Colonic mucosa (tissue), 4 donors: Measurements from ENCODE around the gene SLC17A7. TPM values are rescaled to one million over a fixed set of nuclear protein-coding genes. Genes with fewer than 3 reads are reported as not detected.
"Not testable (repeated sequence)": the region's sequence is repeated elsewhere in the genome, so short reads cannot be mapped to it uniquely, and the experiment has no call there.

Experiments used
- DNase-seq: peaks from one replicate; pipeline ENCODE4 v3.0.0-alpha.2; 2020
- H3K27ac ChIP-seq: fragments of 200-600 bp; one replicate; pipeline ENCODE4 v1.8.0; 2021
- H3K27me3 ChIP-seq: fragments of 200-600 bp; one replicate; pipeline ENCODE4 v1.8.0; 2021
- H3K36me3 ChIP-seq: fragments of 200-600 bp; one replicate; pipeline ENCODE4 v1.8.0; 2021
- H3K4me1 ChIP-seq: fragments of 200-600 bp; one replicate; pipeline ENCODE4 v1.8.0; 2021; ENCODE audit warnings: mild to moderate bottlenecking
- H3K4me3 ChIP-seq: fragments of 200-600 bp; one replicate; pipeline ENCODE4 v1.8.0; 2021
- H3K9ac ChIP-seq, 2 donors: one replicate each; pipeline ENCODE4 v1.7.0; 2013; ENCODE audit warnings: control low read depth in 2 of 2, low read depth in 2 of 2, low read length in 2 of 2
- H3K9me3 ChIP-seq: fragments of 200-600 bp; one replicate; pipeline ENCODE4 v1.8.0; 2021
- intact Hi-C: fragments of 100-400 bp; cut with DNase I; formaldehyde crosslinking; loops from one replicate; pipeline ENCODE4 v1.14.1; 2022
- total RNA-seq, 2 donors: library from RNA; stranded (reverse); fragmentation: NEBNext Ultra II Directional in 1 of 2; extraction: Animal tissue kit (Norgen Biotek cat#: 25700) in 1 of 2; gene quantifications; one replicate each; pipeline ENCODE4 v1.2.1, GENCODE V29; 2021
- TF ChIP-seq, protein P1 (sequence below): fragments of 200-600 bp; IDR thresholded peaks from one replicate; pipeline ENCODE4 v1.8.0; 2022; ENCODE audit warnings: antibody characterized with exemption, mild to moderate bottlenecking
- donor health status: healthy.
- donor health status: DM: no; HTN: no; CAD: no.
- donor health status: DM: no; HTN: no; CAD: no.

SLC17A7 gene
- total RNA-seq, 2 donors from 2014 or later, result 0.21 to 0.25 TPM

DNA sequence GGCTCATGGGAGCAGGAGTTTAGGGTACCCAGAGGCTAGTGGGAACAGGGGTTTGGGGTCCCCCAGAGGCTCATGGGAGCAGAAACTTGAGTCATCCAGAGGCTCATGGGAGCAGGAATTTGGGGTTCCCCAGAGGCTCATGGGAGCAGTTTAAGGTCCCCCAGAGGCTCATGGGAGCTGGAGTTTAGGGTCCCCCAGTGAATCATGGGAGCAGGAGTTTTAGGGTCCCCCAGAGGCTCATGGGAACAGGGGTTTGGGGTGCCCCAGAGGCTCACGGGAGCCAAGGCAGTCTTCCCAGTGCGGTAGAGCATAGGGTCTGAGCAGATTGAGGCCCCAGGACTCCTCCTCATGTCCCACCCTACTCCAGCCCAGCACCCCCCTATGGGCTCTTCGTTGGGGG lies 24.0 kb upstream of the SLC17A7 start:
- no peak overlapping the region for H3K27ac ChIP-seq
- H3K9me3 ChIP-seq, result no peaks in the 10 kb centered on the region
- no peak overlapping the region for H3K4me3 ChIP-seq
- no peaks in the 10 kb centered on the region for H3K27me3 ChIP-seq
- no peaks in the 10 kb centered on the region for H3K4me1 ChIP-seq
- H3K36me3 ChIP-seq, result no peaks in the 10 kb centered on the region
- intact Hi-C loops, result no loop called here
- no peak overlapping the region for H3K9ac ChIP-seq
- no peak for DNase-seq
- TF ChIP-seq, protein P1, sequence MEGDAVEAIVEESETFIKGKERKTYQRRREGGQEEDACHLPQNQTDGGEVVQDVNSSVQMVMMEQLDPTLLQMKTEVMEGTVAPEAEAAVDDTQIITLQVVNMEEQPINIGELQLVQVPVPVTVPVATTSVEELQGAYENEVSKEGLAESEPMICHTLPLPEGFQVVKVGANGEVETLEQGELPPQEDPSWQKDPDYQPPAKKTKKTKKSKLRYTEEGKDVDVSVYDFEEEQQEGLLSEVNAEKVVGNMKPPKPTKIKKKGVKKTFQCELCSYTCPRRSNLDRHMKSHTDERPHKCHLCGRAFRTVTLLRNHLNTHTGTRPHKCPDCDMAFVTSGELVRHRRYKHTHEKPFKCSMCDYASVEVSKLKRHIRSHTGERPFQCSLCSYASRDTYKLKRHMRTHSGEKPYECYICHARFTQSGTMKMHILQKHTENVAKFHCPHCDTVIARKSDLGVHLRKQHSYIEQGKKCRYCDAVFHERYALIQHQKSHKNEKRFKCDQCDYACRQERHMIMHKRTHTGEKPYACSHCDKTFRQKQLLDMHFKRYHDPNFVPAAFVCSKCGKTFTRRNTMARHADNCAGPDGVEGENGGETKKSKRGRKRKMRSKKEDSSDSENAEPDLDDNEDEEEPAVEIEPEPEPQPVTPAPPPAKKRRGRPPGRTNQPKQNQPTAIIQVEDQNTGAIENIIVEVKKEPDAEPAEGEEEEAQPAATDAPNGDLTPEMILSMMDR, result no peak

- Histone ChIP-seq H3K27me3 (no peaks in the 10 kb centered on the region), H3K9me3 (no peaks in the 10 kb centered on the region), H3K4me1 (no peaks in the 10 kb centered on the region), H3K4me3 (no peak overlapping the region), H3K9ac (no peak overlapping the region), H3K27ac (no peak overlapping the region), H3K36me3 (no peaks in the 10 kb centered on the region)
- TF ChIP-seq, protein P1, result no peak
- DNase-seq, result no peak
- intact Hi-C loops, result no loop called here
These were observed 22.8 kb upstream of the SLC17A7 start for GRCh38 chr19:49463960-49464740.

DNA sequence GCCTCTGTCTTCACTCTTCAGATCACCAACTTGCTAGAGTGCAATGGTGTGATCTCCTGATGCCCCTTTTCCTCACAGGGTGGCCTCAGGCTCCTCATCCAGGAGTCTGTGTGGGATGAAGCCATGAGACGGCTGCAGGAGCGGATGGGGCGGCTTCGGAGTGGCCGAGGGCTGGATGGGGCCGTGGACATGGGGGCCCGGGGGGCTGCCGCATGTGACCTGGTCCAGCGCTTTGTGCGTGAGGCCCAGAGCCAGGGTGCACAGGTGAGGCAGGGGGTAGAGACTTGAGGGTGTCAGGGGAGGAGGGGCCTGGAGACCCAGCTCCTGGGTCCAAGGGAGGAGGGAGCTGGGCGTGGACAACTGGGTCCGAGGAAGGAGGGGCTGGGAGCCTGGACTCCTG lies 21.2 kb upstream of the SLC17A7 start:
- DNase-seq, result no peak
- TF ChIP-seq, protein P1, result no peak
- H3K27me3 ChIP-seq, result no peaks in the 10 kb centered on the region
- intact Hi-C loops, result no loop called here
- H3K9me3 ChIP-seq, result no peaks in the 10 kb centered on the region
- no peaks in the 10 kb centered on the region for H3K36me3 ChIP-seq
- no peak overlapping the region for H3K27ac ChIP-seq
- no peak overlapping the region for H3K9ac ChIP-seq
- no peak overlapping the region for H3K4me3 ChIP-seq
- H3K4me1 ChIP-seq, result no peaks in the 10 kb centered on the region

DNA sequence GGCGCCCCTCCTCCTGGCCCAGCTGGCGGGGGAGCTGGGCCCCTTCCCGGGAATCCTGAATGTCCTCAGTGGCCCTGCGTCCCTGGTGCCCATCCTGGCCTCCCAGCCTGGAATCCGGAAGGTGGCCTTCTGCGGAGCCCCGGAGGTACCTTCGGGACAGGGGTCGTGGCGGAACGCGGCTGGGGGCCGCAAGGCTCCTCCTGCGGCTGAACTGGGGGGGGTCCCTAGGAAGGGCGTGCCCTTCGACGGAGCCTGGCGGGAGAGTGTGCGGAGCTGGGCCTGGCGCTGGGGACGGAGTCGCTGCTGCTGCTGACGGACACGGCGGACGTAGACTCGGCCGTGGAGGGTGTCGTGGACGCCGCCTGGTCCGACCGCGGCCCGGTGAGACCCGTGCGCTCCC lies 20.3 kb upstream of the SLC17A7 start:
- DNase-seq, result no peak
- H3K4me1 ChIP-seq, result no peaks in the 10 kb centered on the region
- no peaks in the 10 kb centered on the region for H3K36me3 ChIP-seq
- no peak overlapping the region for H3K27ac ChIP-seq
- TF ChIP-seq, protein P1, result no peak
- no peaks in the 10 kb centered on the region for H3K27me3 ChIP-seq
- H3K9me3 ChIP-seq, result no peaks in the 10 kb centered on the region
- no peak overlapping the region for H3K9ac ChIP-seq
- intact Hi-C loops, result no loop called here
- H3K4me3 ChIP-seq, result no peak overlapping the region

GRCh38 chr19:49461130-49461529 lies 19.8 kb upstream of the SLC17A7 start:
- H3K27me3 ChIP-seq, H3K4me3 ChIP-seq, DNase-seq, H3K36me3 ChIP-seq, H3K9me3 ChIP-seq, intact Hi-C loops, H3K4me1 ChIP-seq, H3K9ac ChIP-seq, H3K27ac ChIP-seq: not testable (repeated sequence)

- H3K9ac ChIP-seq, result no peak overlapping the region
- no peaks in the 10 kb centered on the region for H3K9me3 ChIP-seq
- intact Hi-C loops, result no loop called here
- H3K36me3 ChIP-seq, result no peaks in the 10 kb centered on the region
- no peak overlapping the region for H3K4me3 ChIP-seq
- no peaks in the 10 kb centered on the region for H3K27me3 ChIP-seq
- TF ChIP-seq, protein P1, result no peak
- DNase-seq, result no peak
- H3K4me1 ChIP-seq, result peaks cover under 1% of the 10 kb centered on the region
- no peak overlapping the region for H3K27ac ChIP-seq
These were observed 18.1 kb upstream of the SLC17A7 start for GRCh38 chr19:49459388-49459787.
